SK-N-SH treated with all-trans-retinoic acid at 6 μM for 48 hours (cell line): ENCODE data around the gene PGM2.

ENCODE experiments used
- ATAC-seq: fragments of 200-7000 bp; cut with Tn5 transposase; 3 replicates; pipeline ENCODE4 v1.9.1; 2020; ENCODE audit warnings: mild to moderate bottlenecking, moderate library complexity
- ARNTL ChIP-seq: fragments of 450-650 bp; formaldehyde crosslinking; IDR thresholded peaks from 2 replicates; pipeline ENCODE4 v1.5.0; 2020; ENCODE audit warnings: low read depth, mild to moderate bottlenecking, moderate library complexity, borderline replicate concordance
- CREB5 ChIP-seq: fragments of 250-450 bp; sonication (Bioruptor Pico); IDR thresholded peaks from 2 replicates; pipeline ENCODE4 v1.5.1; 2020; ENCODE audit warnings: low read depth, mild to moderate bottlenecking, moderate library complexity
- CSRNP3 ChIP-seq: fragments of 250-450 bp; sonication (Bioruptor Pico); IDR thresholded peaks from 2 replicates; pipeline ENCODE4 v1.5.1; 2021; ENCODE audit warnings: mild to moderate bottlenecking, moderate library complexity
- ESRRG ChIP-seq: fragments of 250-450 bp; sonication (Bioruptor Pico); IDR thresholded peaks from 2 replicates; pipeline ENCODE4 v1.6.1; 2021; ENCODE audit warnings: mild to moderate bottlenecking
- GLIS3 ChIP-seq: fragments of 250-450 bp; sonication (Bioruptor Pico); IDR thresholded peaks from 2 replicates; pipeline ENCODE4 v1.5.0; 2020; ENCODE audit warnings: mild to moderate bottlenecking, moderate library complexity
- OSR1 ChIP-seq: fragments of 250-450 bp; sonication (Bioruptor Pico); IDR thresholded peaks from 2 replicates; pipeline ENCODE4 v1.8.0; 2022; ENCODE audit warnings: moderate library complexity, mild to moderate bottlenecking, inconsistent platforms
- PPARA ChIP-seq: fragments of 250-450 bp; sonication (Bioruptor Pico); IDR thresholded peaks from 2 replicates; pipeline ENCODE4 v1.5.0; 2020; ENCODE audit warnings: mild to moderate bottlenecking, borderline replicate concordance
- SNAI2 ChIP-seq: fragments of 250-450 bp; sonication (Bioruptor Pico); IDR thresholded peaks from 2 replicates; pipeline ENCODE4 v1.5.0; 2020; ENCODE audit warnings: mild to moderate bottlenecking, moderate library complexity
- TCF4 ChIP-seq: fragments of 250-450 bp; sonication (Bioruptor Pico); IDR thresholded peaks from 2 replicates; pipeline ENCODE4 v1.8.0; 2021; ENCODE audit warnings: mild to moderate bottlenecking, moderate library complexity, borderline replicate concordance
- TOX ChIP-seq: fragments of 250-450 bp; sonication (Bioruptor Pico); IDR thresholded peaks from 2 replicates; pipeline ENCODE4 v1.8.0; 2021; ENCODE audit warnings: mild to moderate bottlenecking, moderate library complexity, borderline replicate concordance
- ZC3H10 ChIP-seq: fragments of 250-450 bp; sonication (Bioruptor Pico); IDR thresholded peaks from 2 replicates; pipeline ENCODE4 v1.5.1; 2021; ENCODE audit warnings: mild to moderate bottlenecking, moderate library complexity
- ZFP3 ChIP-seq: fragments of 250-450 bp; sonication (Bioruptor Pico); IDR thresholded peaks from 2 replicates; pipeline ENCODE4 v1.5.0; 2020; ENCODE audit warnings: mild to moderate bottlenecking, moderate library complexity
- ZFP30 ChIP-seq: fragments of 450-650 bp; formaldehyde crosslinking; IDR thresholded peaks from 2 replicates; pipeline ENCODE4 v1.5.0; 2022; ENCODE audit warnings: mild to moderate bottlenecking, moderate library complexity
- ZNF565 ChIP-seq: fragments of 450-650 bp; formaldehyde crosslinking; conservative IDR thresholded peaks from 2 replicates; pipeline ENCODE4 v1.5.0; 2020; ENCODE audit warnings: low read depth, mild to moderate bottlenecking, moderate library complexity
- ZNF70 ChIP-seq: fragments of 450-650 bp; formaldehyde crosslinking; IDR thresholded peaks from 2 replicates; pipeline ENCODE4 v1.5.0; 2020; ENCODE audit warnings: mild to moderate bottlenecking, moderate library complexity
- TF ChIP-seq, protein P1 (sequence below): fragments of 250-450 bp; sonication (Bioruptor Pico); IDR thresholded peaks from 2 replicates; pipeline ENCODE4 v1.5.0; 2020; ENCODE audit warnings: mild to moderate bottlenecking, moderate library complexity
- TF ChIP-seq, protein P2 (sequence below): fragments of 250-450 bp; sonication (Bioruptor Pico); IDR thresholded peaks from 2 replicates; pipeline ENCODE4 v1.8.0; 2021; ENCODE audit warnings: low read depth, mild to moderate bottlenecking, moderate library complexity, borderline replicate concordance
- TF ChIP-seq, protein P3 (sequence below): fragments of 250-450 bp; sonication (Bioruptor Pico); IDR thresholded peaks from 2 replicates; pipeline ENCODE4 v1.8.0; 2020; ENCODE audit warnings: mild to moderate bottlenecking, moderate library complexity, borderline replicate concordance

PGM2 gene

GRCh38 chr4:37792241-37792640 is 34.2 kb upstream of the PGM2 start:
- ATAC-seq: no peak
- no peak for TF ChIP-seq ZNF565 (CRISPR knock-in tag)
- TF ChIP-seq OSR1 (CRISPR knock-in tag): no peak
- no peak for TF ChIP-seq ZNF70
- TF ChIP-seq TOX (CRISPR knock-in tag): no peak
- no peak for TF ChIP-seq SNAI2
- TF ChIP-seq ZFP30 (CRISPR knock-in tag): no peak
- no peak for TF ChIP-seq ZFP3
- no peak for TF ChIP-seq ESRRG (CRISPR knock-in tag)
- no peak for TF ChIP-seq GLIS3 (CRISPR knock-in tag)
- no peak for TF ChIP-seq ARNTL
- TF ChIP-seq, protein P1, sequence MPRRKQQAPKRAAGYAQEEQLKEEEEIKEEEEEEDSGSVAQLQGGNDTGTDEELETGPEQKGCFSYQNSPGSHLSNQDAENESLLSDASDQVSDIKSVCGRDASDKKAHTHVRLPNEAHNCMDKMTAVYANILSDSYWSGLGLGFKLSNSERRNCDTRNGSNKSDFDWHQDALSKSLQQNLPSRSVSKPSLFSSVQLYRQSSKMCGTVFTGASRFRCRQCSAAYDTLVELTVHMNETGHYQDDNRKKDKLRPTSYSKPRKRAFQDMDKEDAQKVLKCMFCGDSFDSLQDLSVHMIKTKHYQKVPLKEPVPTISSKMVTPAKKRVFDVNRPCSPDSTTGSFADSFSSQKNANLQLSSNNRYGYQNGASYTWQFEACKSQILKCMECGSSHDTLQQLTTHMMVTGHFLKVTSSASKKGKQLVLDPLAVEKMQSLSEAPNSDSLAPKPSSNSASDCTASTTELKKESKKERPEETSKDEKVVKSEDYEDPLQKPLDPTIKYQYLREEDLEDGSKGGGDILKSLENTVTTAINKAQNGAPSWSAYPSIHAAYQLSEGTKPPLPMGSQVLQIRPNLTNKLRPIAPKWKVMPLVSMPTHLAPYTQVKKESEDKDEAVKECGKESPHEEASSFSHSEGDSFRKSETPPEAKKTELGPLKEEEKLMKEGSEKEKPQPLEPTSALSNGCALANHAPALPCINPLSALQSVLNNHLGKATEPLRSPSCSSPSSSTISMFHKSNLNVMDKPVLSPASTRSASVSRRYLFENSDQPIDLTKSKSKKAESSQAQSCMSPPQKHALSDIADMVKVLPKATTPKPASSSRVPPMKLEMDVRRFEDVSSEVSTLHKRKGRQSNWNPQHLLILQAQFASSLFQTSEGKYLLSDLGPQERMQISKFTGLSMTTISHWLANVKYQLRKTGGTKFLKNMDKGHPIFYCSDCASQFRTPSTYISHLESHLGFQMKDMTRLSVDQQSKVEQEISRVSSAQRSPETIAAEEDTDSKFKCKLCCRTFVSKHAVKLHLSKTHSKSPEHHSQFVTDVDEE (CRISPR knock-in tag): no peak
- no peak for TF ChIP-seq CREB5 (CRISPR knock-in tag)
- no peak for TF ChIP-seq TCF4 (CRISPR knock-in tag)
- TF ChIP-seq PPARA: no peak
- TF ChIP-seq, protein P2, sequence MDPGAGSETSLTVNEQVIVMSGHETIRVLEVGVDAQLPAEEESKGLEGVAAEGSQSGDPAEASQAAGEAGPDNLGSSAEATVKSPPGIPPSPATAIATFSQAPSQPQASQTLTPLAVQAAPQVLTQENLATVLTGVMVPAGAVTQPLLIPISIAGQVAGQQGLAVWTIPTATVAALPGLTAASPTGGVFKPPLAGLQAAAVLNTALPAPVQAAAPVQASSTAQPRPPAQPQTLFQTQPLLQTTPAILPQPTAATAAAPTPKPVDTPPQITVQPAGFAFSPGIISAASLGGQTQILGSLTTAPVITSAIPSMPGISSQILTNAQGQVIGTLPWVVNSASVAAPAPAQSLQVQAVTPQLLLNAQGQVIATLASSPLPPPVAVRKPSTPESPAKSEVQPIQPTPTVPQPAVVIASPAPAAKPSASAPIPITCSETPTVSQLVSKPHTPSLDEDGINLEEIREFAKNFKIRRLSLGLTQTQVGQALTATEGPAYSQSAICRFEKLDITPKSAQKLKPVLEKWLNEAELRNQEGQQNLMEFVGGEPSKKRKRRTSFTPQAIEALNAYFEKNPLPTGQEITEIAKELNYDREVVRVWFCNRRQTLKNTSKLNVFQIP (CRISPR knock-in tag): no peak
- no peak for TF ChIP-seq CSRNP3 (CRISPR knock-in tag)

GRCh38 chr4:37793562-37793961 is 32.9 kb upstream of the PGM2 start:
- peak; percentile 62; the same call in 2 of the 3 replicates for ATAC-seq
- TF ChIP-seq, protein P1 (CRISPR knock-in tag): no peak
- TF ChIP-seq GLIS3 (CRISPR knock-in tag) (no peak), ZNF565 (CRISPR knock-in tag) (no peak), ZFP30 (CRISPR knock-in tag) (no peak), CSRNP3 (CRISPR knock-in tag) (no peak), ZFP3 (no peak), ESRRG (CRISPR knock-in tag) (no peak), ZC3H10 (CRISPR knock-in tag) (no peak), ZNF70 (no peak), ARNTL (no peak)
- TF ChIP-seq, protein P2 (CRISPR knock-in tag): no peak
- TF ChIP-seq, protein P3, sequence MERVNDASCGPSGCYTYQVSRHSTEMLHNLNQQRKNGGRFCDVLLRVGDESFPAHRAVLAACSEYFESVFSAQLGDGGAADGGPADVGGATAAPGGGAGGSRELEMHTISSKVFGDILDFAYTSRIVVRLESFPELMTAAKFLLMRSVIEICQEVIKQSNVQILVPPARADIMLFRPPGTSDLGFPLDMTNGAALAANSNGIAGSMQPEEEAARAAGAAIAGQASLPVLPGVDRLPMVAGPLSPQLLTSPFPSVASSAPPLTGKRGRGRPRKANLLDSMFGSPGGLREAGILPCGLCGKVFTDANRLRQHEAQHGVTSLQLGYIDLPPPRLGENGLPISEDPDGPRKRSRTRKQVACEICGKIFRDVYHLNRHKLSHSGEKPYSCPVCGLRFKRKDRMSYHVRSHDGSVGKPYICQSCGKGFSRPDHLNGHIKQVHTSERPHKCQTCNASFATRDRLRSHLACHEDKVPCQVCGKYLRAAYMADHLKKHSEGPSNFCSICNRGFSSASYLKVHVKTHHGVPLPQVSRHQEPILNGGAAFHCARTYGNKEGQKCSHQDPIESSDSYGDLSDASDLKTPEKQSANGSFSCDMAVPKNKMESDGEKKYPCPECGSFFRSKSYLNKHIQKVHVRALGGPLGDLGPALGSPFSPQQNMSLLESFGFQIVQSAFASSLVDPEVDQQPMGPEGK (CRISPR knock-in tag): no peak
